ENCODE measurements around the gene PCBP3. TPM values are rescaled to one million over a fixed set of nuclear protein-coding genes. Genes with fewer than 3 reads are reported as not detected.
"Not testable (repeated sequence)": the region's sequence is repeated elsewhere in the genome, so short reads cannot be mapped to it uniquely, and the experiment has no call there.

The PCBP3 gene
- total RNA-seq, 2 donors from 2014 or later: 11.6 to 16.5 TPM

DNA sequence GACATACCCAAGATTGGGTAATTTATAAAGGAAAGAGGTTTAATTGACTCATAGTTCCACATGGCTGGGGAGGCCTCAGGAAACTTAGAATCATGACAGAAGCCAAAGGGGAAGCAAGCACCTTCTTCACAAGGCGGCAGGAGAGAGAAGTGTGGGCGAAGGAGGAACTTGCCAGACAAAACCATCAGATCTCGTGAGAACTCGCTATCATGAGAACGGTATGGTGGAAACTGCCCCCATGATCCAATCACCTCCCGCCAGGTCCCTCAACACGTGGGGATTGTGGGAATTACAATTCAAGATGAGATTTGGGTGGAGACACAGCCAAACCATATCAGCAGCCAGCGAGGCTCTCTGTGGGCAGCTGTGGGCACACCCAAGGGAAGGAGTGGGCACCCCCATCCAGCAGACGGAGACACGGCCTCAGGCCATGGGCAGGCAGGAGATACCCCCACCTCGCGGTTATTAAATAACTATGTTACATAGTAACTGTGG is 189.3 kb downstream of the PCBP3 start:
- ATAC-seq (replicated peaks); H3K4me3 Mint-ChIP-seq; H3K9me3 Mint-ChIP-seq; H3K36me3 Mint-ChIP-seq (ENCODE audit: low read depth); H3K27ac Mint-ChIP-seq; H3K4me1 Mint-ChIP-seq; H3K27me3 Mint-ChIP-seq: not testable (repeated sequence)

DNA sequence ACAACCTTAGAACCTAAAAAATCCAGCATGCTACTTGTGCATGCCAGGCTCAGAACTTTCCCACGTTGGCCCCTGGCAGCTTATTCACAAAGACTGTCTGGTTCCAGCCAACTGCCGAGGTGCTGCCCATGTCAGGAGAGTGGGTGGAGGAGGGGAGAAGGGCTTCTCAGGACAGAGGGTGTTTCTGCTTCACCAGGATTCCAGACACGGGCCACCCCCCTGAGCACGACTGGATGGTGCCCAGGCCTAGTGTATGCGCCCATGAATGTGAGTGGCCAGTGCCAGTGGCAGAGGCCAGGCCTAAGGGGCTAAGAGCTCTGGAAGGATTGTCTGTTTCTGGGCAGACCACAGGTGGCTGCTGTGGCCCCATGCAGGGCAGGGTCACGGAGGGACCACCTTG is 189.9 kb downstream of the PCBP3 start:
- ATAC-seq (replicated peaks): no peak

DNA sequence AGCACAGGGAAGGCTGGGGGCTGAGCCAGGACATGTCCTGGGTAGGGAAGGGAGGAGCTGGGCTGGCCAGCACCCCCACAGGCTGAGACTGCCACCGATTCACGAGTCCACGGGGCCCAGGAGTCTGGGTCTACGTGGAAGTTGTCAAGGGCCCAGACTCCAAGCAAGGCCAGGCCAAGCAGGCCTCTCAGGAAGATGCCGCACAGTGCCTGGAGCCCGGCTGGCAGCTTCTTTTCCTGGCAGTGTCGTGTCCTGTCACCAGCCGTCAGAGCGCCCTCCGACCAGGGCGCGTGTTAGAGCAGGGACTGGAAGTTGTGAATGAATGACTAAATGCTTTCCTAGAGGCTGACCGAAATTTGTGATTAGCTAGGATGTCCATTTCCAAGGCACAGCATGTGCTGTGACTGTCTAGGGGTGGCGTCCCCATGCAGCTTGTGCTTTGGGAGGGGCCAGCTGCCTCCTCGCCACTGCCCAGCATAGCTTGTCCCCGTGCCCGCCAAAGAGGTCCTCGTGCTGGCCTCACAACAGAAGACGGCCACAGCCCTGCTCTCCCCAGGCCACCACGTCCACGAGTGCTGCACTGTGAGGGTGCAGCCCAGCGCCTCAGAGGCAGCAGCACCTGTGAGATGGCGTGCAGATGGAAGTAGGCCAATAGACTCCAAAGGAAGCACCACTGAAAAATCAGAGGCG is 190.6 kb downstream of the PCBP3 start:
- Mint-ChIP-seq H3K27me3 (no peaks in the 10 kb centered on the region), H3K4me3 (no peak overlapping the region), H3K4me1 (no peaks in the 10 kb centered on the region), H3K27ac (no peak overlapping the region), H3K9me3 (no peaks in the 10 kb centered on the region), H3K36me3 (ENCODE audit: low read depth) (no peaks in the 10 kb centered on the region)
- ATAC-seq (replicated peaks): no peak

More for the DNA sequence above, 189.9 kb downstream of the PCBP3 start:
- no peak overlapping the region for H3K4me3 Mint-ChIP-seq
- no peak overlapping the region for H3K27ac Mint-ChIP-seq
- H3K36me3 Mint-ChIP-seq (ENCODE audit: low read depth): no peaks in the 10 kb centered on the region
- H3K27me3 Mint-ChIP-seq: no peaks in the 10 kb centered on the region
- no peaks in the 10 kb centered on the region for H3K4me1 Mint-ChIP-seq
- no peaks in the 10 kb centered on the region for H3K9me3 Mint-ChIP-seq

DNA sequence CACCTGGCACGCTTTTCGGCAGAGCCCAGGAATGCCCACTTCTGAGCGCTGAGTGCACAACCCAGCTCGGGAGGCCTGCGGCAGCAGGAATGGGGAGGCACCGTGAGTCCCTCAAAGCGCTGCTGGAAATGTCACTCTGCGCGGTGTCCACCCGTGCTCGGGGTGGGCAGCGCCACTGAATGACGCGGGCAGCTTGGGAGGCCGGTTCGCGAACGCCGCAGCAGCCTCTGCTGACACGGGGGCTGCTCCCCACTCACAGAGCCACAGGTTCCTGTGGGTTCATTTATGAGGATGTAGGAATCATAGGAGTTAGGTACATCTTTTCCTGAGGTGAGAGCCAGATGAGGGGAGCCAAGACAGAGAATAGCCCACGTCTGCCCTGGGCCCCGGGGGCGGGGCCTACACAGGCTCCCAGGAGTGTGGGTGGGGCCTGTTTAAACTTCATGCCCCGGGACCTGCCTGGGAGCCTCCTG is 191.3 kb downstream of the PCBP3 start:
- Mint-ChIP-seq H3K36me3 (ENCODE audit: low read depth) (no peaks in the 10 kb centered on the region), H3K27ac (no peak overlapping the region), H3K4me1 (no peaks in the 10 kb centered on the region), H3K9me3 (no peaks in the 10 kb centered on the region), H3K27me3 (no peaks in the 10 kb centered on the region), H3K4me3 (no peak overlapping the region)
- ATAC-seq (replicated peaks): no peak

DNA sequence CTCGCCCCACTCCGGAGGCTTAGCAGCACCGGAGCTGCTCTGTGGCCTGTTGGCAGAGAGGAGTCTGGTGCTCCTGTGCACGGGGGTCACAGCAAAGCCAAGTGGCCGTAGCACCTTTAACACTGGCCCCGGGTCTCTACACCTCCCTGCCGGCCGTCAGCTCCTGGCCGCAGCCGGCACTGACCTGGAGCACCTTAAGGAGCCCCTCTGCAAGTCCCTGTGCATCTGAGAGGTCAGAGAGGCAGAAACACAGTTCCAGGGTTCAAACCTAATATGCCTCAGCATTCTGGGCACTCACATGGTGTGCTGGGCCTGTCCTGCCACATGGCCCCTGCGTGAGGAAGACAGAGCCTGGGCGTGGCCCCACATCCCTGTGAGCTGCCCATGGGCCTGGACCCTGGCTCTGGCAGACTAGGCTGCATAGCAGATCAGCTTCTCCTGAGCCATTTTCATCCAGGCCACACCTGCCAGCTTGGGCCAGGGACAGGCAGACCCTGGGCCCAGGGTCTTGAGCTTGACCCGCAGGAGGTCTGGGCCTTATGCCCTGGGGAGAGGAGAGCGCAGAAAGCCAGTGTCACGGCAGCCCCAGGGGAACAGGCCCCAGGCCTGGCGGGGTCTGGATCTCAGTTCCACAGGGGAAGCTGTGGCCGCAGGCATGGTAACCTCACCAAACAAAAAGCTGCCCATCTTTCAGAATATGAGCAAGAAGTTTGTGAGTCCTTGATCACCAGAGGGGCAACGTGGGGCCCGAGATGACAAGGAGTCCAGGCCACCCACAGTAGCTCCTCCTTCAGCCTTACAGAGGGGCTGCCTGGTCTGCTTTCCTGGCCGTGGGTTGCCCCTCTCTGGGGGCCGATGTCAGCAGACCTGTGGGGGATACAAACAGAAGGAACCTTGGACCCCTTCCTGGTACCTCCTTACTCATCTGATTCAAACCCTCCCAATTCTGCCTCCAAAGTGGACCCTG is 192.1 kb downstream of the PCBP3 start:
- H3K4me1 Mint-ChIP-seq: no peaks in the 10 kb centered on the region
- H3K27ac Mint-ChIP-seq: no peak overlapping the region
- no peaks in the 10 kb centered on the region for H3K27me3 Mint-ChIP-seq
- H3K36me3 Mint-ChIP-seq (ENCODE audit: low read depth): no peaks in the 10 kb centered on the region
- no peak overlapping the region for H3K4me3 Mint-ChIP-seq
- no peak for ATAC-seq (replicated peaks)
- H3K9me3 Mint-ChIP-seq: no peaks in the 10 kb centered on the region

DNA sequence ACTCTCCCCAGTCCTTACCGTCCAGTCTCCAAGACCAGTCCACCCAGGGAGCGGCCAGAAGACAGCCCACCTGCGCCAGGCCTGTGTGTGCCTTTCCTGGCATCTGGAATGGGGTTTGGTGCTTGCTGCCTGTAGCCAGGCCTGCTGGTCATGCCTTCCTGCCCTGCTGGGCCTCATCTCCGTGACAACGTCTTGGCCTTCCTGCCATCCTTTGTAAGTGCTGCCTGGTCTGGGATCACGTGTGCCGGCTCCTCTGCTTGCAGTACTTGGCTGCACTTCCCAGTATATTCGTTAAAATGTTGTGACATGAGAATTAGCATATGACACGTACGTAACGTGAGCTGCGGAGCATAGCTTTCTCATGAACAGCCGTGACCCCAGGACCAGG is 192.7 kb downstream of the PCBP3 start:
- peaks cover 3% of the 10 kb centered on the region for H3K27me3 Mint-ChIP-seq
- peak overlapping the region; percentile 67 for H3K27ac Mint-ChIP-seq
- no peak for ATAC-seq (replicated peaks)
- no peaks in the 10 kb centered on the region for H3K4me1 Mint-ChIP-seq
- no peak overlapping the region for H3K4me3 Mint-ChIP-seq
- peaks cover 4% of the 10 kb centered on the region for H3K9me3 Mint-ChIP-seq
- H3K36me3 Mint-ChIP-seq (ENCODE audit: low read depth): no peaks in the 10 kb centered on the region

DNA sequence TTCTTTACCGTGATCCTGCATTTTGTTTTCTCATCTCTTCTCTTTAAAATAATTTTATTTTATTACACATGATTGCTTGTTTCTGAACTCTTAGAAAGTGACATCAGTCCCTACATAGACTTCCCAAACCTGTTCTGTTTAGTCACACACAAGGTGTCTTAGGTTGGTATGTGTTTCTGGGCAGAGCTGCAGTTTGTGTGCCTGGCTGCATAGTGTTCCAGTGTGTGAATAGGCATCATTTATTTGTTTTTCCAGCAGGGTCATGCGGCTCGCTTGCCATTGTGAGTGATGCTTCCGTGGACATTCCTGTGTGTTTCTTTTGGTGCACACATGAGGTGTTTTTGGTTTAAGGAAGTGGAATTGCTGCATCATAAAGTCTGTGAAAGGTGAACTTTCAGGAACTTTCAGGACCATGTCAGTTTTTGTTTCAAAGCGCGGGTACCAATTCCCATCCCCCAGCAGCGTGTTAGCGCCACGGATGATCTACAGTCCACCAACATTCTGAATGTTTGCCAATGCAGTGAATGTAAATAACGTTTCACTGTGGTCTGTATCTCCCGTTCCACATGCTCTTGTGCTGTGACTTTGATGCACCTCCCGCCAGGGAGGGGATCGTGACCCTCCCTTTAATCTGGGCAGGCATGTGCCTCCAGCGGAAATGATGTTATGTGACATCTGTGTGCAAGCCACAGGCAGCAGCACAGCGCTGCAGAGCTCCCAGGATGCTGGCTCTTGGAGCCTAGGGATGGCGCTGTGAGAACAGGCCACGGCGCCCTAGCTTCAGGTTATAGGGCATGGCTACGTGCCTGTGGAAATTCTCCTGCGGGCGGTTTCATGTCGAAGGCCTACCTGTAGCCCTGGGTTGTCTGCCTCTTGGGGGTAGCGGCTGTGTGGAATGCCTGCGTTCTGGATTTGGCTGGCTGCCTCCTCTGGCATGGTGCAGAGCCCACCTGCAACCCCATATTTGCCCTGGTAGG is 193.5 kb downstream of the PCBP3 start:
- H3K27ac Mint-ChIP-seq: peak overlapping the region; percentile 67
- H3K36me3 Mint-ChIP-seq (ENCODE audit: low read depth): no peaks in the 10 kb centered on the region
- no peak overlapping the region for H3K4me3 Mint-ChIP-seq
- H3K9me3 Mint-ChIP-seq: peaks cover 11% of the 10 kb centered on the region
- no peaks in the 10 kb centered on the region for H3K4me1 Mint-ChIP-seq
- peaks cover 4% of the 10 kb centered on the region for H3K27me3 Mint-ChIP-seq
- no peak for ATAC-seq (replicated peaks)

DNA sequence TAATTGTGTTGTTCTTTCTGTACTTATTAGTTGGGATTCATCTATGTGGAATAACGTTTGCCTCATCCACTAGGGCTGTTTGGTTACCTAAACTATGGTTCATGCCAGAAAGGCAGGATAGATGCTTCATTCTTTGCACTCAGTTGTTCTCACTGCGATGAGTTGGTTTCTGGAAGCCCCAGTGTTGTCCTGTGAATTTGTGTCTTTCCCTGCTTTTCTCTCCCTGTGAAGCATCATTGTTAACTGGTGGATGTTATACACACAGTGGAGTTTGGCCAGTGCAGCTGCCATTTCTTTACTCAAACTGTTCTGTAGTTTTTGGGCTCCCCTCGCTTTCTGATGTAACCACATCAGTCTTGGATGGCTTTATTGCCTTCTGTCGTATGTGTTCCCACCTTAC is 194.4 kb downstream of the PCBP3 start:
- no peaks in the 10 kb centered on the region for H3K36me3 Mint-ChIP-seq (ENCODE audit: low read depth)
- H3K27ac Mint-ChIP-seq: no peak overlapping the region
- peaks cover 12% of the 10 kb centered on the region for H3K9me3 Mint-ChIP-seq
- H3K27me3 Mint-ChIP-seq: peaks cover 4% of the 10 kb centered on the region
- H3K4me3 Mint-ChIP-seq: no peak overlapping the region
- no peak for ATAC-seq (replicated peaks)
- no peaks in the 10 kb centered on the region for H3K4me1 Mint-ChIP-seq

DNA sequence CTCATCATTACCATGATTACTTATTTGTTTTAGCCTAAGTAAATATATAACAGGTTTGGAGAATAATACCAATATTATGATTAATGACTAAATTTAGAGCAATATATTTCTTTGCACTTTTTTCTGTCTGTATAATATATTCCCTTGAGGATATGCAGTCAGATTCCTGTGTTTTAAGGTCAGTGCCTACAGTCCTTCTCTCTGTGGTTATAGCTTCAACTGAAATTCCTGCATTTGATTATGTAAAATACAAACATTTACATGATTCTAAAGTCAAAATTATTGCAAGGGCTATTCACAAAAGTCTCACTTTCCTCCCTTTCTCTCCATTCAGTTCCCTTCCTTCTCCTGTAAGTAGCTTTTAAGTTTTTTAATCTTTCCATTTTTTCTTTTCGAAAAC is 195.1 kb downstream of the PCBP3 start:
- Mint-ChIP-seq H3K4me3 (no peak overlapping the region), H3K27ac (no peak overlapping the region), H3K9me3 (peaks cover 12% of the 10 kb centered on the region), H3K36me3 (ENCODE audit: low read depth) (no peaks in the 10 kb centered on the region), H3K27me3 (peaks cover 4% of the 10 kb centered on the region), H3K4me1 (no peaks in the 10 kb centered on the region)
- ATAC-seq (replicated peaks): no peak

DNA sequence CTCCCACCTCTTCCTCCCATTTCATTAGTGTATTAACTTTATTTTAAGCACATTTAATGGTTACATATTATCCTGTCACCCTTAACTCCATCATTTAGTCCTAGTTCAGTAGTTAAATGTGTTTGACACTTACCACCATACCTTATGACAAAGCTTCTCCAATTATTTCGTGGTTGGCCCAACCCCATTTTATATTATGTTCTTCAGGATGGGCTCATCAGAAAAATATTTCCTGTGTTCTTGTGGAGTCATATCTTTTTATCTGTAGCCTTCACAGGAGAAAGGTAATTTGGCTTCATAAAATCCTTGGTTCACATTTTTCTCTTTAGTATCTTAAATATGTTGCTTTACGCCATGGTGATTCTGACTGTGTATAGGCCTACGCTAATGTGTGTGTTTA is 195.7 kb downstream of the PCBP3 start:
- Mint-ChIP-seq H3K36me3 (ENCODE audit: low read depth) (no peaks in the 10 kb centered on the region), H3K4me3 (no peak overlapping the region), H3K27ac (peak overlapping the region; percentile 33), H3K9me3 (peaks cover 12% of the 10 kb centered on the region), H3K27me3 (peaks cover 4% of the 10 kb centered on the region), H3K4me1 (no peaks in the 10 kb centered on the region)
- ATAC-seq (replicated peaks): no peak

DNA sequence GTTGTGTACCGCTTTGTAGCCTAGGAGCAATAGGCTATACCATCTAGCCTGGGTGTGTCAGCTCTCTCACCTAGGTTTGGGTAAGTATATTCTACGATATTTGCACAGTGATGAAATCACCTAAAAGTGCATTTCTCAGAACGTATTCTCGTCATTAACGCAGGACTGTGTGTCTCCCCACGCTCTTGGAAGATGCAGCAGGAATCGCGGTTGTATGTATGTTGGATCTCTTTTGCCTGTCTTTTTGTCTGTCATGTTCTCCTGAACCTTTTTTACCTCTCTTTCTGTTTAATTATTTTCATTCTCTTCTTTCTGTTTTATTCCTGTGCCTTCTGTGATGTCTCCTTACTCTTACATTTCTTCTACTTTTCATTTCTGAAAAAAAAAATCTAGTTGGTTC is 197.5 kb downstream of the PCBP3 start:
- Mint-ChIP-seq H3K9me3 (peaks cover 12% of the 10 kb centered on the region), H3K27ac (no peak overlapping the region), H3K4me1 (no peaks in the 10 kb centered on the region), H3K27me3 (peaks cover 4% of the 10 kb centered on the region), H3K4me3 (no peak overlapping the region), H3K36me3 (ENCODE audit: low read depth) (no peaks in the 10 kb centered on the region)
- ATAC-seq (replicated peaks): no peak

DNA sequence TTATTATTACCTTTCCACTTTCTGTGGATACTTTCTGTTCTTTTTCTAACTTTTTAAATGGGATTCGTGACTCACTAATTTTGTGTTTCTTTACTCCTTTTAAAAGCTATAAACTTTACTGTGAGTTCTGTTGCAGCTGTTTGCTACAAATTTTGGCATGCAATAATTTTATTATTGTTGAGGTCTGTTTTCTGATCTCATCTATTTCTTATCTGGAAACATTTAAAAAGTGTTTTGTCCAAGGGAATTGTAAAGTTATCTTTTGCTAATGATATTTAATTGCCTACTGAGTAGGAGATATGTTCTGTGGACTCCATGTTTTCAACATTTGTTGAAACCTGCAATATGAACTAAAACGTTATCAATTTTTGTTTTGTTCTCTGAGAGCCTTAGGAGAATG is 199.9 kb downstream of the PCBP3 start:
- H3K9me3 Mint-ChIP-seq: peaks cover 12% of the 10 kb centered on the region
- H3K36me3 Mint-ChIP-seq (ENCODE audit: low read depth): no peaks in the 10 kb centered on the region
- H3K27ac Mint-ChIP-seq: no peak overlapping the region
- peaks cover 7% of the 10 kb centered on the region for H3K27me3 Mint-ChIP-seq
- peaks cover 10% of the 10 kb centered on the region for H3K4me1 Mint-ChIP-seq
- ATAC-seq (replicated peaks): no peak
- H3K4me3 Mint-ChIP-seq: no peak overlapping the region

DNA sequence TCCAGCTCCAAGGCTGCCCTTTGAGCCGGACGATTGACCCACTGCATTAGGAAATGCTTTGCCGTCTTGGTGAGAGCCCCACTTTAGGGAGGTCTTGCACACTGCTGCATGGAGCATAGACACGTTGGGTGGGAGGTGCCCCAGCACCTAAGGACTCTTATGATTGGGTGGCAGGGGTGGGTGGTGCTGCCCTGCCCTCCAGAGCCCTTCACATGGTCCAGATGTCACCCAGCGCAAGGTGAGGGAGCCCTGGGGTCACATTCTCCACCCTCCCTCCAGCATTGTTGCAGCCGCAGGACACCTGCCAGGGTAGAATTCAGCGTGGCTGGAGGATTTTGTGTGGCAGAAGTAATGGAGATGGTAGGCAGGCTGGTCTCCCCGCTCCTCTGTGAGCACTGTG is 200.7 kb downstream of the PCBP3 start:
- Mint-ChIP-seq H3K27ac (no peak overlapping the region), H3K9me3 (peaks cover 12% of the 10 kb centered on the region), H3K36me3 (ENCODE audit: low read depth) (no peaks in the 10 kb centered on the region), H3K4me3 (no peak overlapping the region), H3K27me3 (peaks cover 7% of the 10 kb centered on the region), H3K4me1 (peaks cover 10% of the 10 kb centered on the region)
- no peak for ATAC-seq (replicated peaks)
